ENCODE results near the gene NCAN. TPM values are rescaled to one million over a fixed set of nuclear protein-coding genes. Genes with fewer than 3 reads are reported as not detected.

The NCAN gene
- total and polyA plus RNA-seq, 2 of the 13 experiments (the other 11 are each of a cell fraction or from before 2014, with no cell fraction given): not detected

- 0 out of 2 replicates have a peak, but pooled peaks have one; percentile 33 for TF ChIP-seq HIC2 (CRISPR knock-in tag; IDR thresholded peaks at IDR 0.05; ENCODE audit: low read depth)
- TF ChIP-seq PCBP1 (IDR thresholded peaks at IDR 0.05; ENCODE audit: borderline replicate concordance, low read depth, low read length): 0 out of 2 replicates have a peak, but pooled peaks have one; percentile 62
- peak; percentile 78 for TF ChIP-seq MXD1 (CRISPR knock-in tag; IDR thresholded peaks at IDR 0.05)
- 0 out of 2 replicates have a peak, but pooled peaks have one; percentile 36 for TF ChIP-seq TARDBP (CRISPR knock-in tag; IDR thresholded peaks at IDR 0.05)
- no peak for TF ChIP-seq ZNF326 (CRISPR knock-in tag; IDR thresholded peaks at IDR 0.05; ENCODE audit: borderline replicate concordance)
- no peak for TF ChIP-seq TRIM24 (CRISPR knock-in tag; IDR thresholded peaks at IDR 0.05)
- 0 out of 2 replicates have a peak, but pooled peaks have one; percentile 8 for TF ChIP-seq ZNF629 (CRISPR knock-in tag; conservative IDR thresholded peaks at IDR 0.05)
- TF ChIP-seq ZBTB33 (CRISPR knock-in tag; IDR thresholded peaks at IDR 0.05): no peak
- peak; percentile 56 for TF ChIP-seq RBM39 (IDR thresholded peaks at IDR 0.05; ENCODE audit: low read depth, low read length, poor library complexity, severe bottlenecking)
- TF ChIP-seq ZEB1 (IDR thresholded peaks at IDR 0.05; ENCODE audit: insufficient replicate concordance, low read depth): no peak
- no peak for TF ChIP-seq NFATC3 (CRISPR knock-in tag; IDR thresholded peaks at IDR 0.05)
- no peak for TF ChIP-seq ZNF850 (CRISPR knock-in tag; conservative IDR thresholded peaks at IDR 0.05)
- no peak for TF ChIP-seq KLF13 (CRISPR knock-in tag; IDR thresholded peaks at IDR 0.05)
- no peak for TF ChIP-seq ATM (IDR thresholded peaks at IDR 0.05; ENCODE audit: borderline replicate concordance)
- TF ChIP-seq ZFX (CRISPR knock-in tag; IDR thresholded peaks at IDR 0.05; ENCODE audit: low read depth): peak; percentile 52
- TF ChIP-seq CAMTA2 (CRISPR knock-in tag; IDR thresholded peaks at IDR 0.05; ENCODE audit: borderline replicate concordance): no peak
- TF ChIP-seq YEATS4 (CRISPR knock-in tag; IDR thresholded peaks at IDR 0.05; ENCODE audit: borderline replicate concordance): peak; percentile 14; the same call in 1 of the 2 replicates
- TF ChIP-seq JUNB (CRISPR knock-in tag; IDR thresholded peaks at IDR 0.05; ENCODE audit: borderline replicate concordance): no peak
- TF ChIP-seq MLLT10 (CRISPR knock-in tag; IDR thresholded peaks at IDR 0.05): no peak
- peak; percentile 71 for TF ChIP-seq DRAP1 (CRISPR knock-in tag; IDR thresholded peaks at IDR 0.05)
- no peak for TF ChIP-seq ZMAT3 (CRISPR knock-in tag; conservative IDR thresholded peaks at IDR 0.05)
- TF ChIP-seq TEF (CRISPR knock-in tag; IDR thresholded peaks at IDR 0.05): no peak
- no peak for TF ChIP-seq U2AF1 (optimal IDR thresholded peaks at IDR 0.05; ENCODE audit: low read depth, low read length)
- TF ChIP-seq ZNF615 (CRISPR knock-in tag; IDR thresholded peaks at IDR 0.05; ENCODE audit: borderline replicate concordance): no peak
- no peak for TF ChIP-seq ZNF724P (CRISPR knock-in tag; IDR thresholded peaks at IDR 0.05; ENCODE audit: borderline replicate concordance)
These were observed 8.5 kb upstream of the NCAN start, which contains the start of gene NR2C2AP (continued) for GRCh38 chr19:19203012-19203856.

Data from HepG2 (cell line).